Sigmoid colon (tissue), 4 donors: ENCODE results near the gene ANOS1.

Experiments used
- EP300 ChIP-seq, 4 donors: sonication (generic); formaldehyde crosslinking; IDR thresholded peaks; one replicate each; pipeline ENCODE4 v1.6.1; 2017; ENCODE audit warnings: antibody characterized with exemption in 4 of 4
- POLR2A ChIP-seq, 2 donors: fragments of 450-650 bp; IDR thresholded peaks; one replicate each; pipeline ENCODE4 v1.6.1; 2016; ENCODE audit warnings: antibody characterized with exemption in 2 of 2, mild to moderate bottlenecking in 2 of 2, moderate library complexity in 2 of 2
- POLR2AphosphoS5 ChIP-seq, 4 donors: sonication (generic); formaldehyde crosslinking; IDR thresholded peaks; one replicate each; pipeline ENCODE4 v1.6.1; 2017; ENCODE audit warnings: antibody characterized with exemption in 4 of 4
- TF ChIP-seq, protein P1 (sequence below), 4 experiments: fragments of 450-650 bp in 3 of 4; fragments of 200-600 bp in 1 of 4; IDR thresholded peaks; one replicate each; pipeline ENCODE4 v1.5.1; 2016 to 2019; ENCODE audit warnings: antibody characterized with exemption in 4 of 4, mild to moderate bottlenecking in 3 of 4, moderate library complexity in 2 of 4

DNA sequence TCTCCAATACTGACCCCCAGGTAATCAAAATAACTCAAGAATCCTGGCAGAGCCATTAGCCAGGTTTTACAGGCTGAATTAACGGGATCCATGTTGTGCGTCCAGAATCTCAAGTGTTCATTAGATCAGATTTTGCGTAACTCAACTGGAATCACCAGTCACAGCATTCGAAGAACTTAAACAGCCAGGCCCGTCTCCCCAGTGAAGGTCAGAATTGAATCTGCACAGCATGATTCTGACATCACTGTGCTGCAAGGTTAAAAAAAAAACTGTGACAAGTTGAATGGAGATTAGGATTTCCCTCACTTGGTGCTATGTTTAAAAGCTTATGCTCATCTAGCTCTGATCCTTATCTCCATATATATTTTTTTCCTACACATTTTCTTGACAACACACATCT lies 96.1 kb downstream of the ANOS1 start:
- TF ChIP-seq, protein P1, sequence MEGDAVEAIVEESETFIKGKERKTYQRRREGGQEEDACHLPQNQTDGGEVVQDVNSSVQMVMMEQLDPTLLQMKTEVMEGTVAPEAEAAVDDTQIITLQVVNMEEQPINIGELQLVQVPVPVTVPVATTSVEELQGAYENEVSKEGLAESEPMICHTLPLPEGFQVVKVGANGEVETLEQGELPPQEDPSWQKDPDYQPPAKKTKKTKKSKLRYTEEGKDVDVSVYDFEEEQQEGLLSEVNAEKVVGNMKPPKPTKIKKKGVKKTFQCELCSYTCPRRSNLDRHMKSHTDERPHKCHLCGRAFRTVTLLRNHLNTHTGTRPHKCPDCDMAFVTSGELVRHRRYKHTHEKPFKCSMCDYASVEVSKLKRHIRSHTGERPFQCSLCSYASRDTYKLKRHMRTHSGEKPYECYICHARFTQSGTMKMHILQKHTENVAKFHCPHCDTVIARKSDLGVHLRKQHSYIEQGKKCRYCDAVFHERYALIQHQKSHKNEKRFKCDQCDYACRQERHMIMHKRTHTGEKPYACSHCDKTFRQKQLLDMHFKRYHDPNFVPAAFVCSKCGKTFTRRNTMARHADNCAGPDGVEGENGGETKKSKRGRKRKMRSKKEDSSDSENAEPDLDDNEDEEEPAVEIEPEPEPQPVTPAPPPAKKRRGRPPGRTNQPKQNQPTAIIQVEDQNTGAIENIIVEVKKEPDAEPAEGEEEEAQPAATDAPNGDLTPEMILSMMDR (IDR thresholded peaks at IDR 0.05), result no peak
- TF ChIP-seq POLR2AphosphoS5 (IDR thresholded peaks at IDR 0.05) (no peak), EP300 (IDR thresholded peaks at IDR 0.05) (no peak), POLR2A (IDR thresholded peaks at IDR 0.05) (no peak)
